Activated T-cell treated with anti-CD3 and anti-CD28 coated beads, Interleukin-2, amount 50 U/mL, for 4 hours (primary cell): ENCODE results near the gene LYAR. TPM values are rescaled to one million over a fixed set of nuclear protein-coding genes. Genes with fewer than 3 reads are reported as not detected.
"Not testable (repeated sequence)": the region's sequence is repeated elsewhere in the genome, so short reads cannot be mapped to it uniquely, and the experiment has no call there.

Source experiments
- ATAC-seq, 2 donors: fragments of 200-7000 bp; cut with Tn5 transposase; one replicate each; pipeline ENCODE4 v1.10.0; 2021
- DNase-seq: peaks from one replicate; pipeline ENCODE4 v3.0.0-alpha.2; 2020
- H3K27me3 Mint-ChIP-seq: one replicate; pipeline ENCODE4 v1.8.0; 2021; ENCODE audit warnings: low read depth, mixed read lengths
- H3K36me3 Mint-ChIP-seq: one replicate; pipeline ENCODE4 v1.8.0; 2022; ENCODE audit warnings: mixed read lengths; ENCODE audit not compliant: insufficient read depth
- H3K4me1 Mint-ChIP-seq: one replicate; pipeline ENCODE4 v1.8.0; 2021; ENCODE audit warnings: low read depth, mixed read lengths
- H3K4me3 Mint-ChIP-seq: one replicate; pipeline ENCODE4 v1.8.0; 2021; ENCODE audit warnings: mild to moderate bottlenecking, moderate library complexity, mixed read lengths
- H3K9me3 Mint-ChIP-seq: one replicate; pipeline ENCODE4 v1.8.0; 2021; ENCODE audit warnings: mixed read lengths
- total RNA-seq, 3 donors: library from RNA; stranded (reverse); gene quantifications; one replicate each; pipeline ENCODE4 v1.2.1, GENCODE V29; 2021

The LYAR gene
- total RNA-seq, 3 donors from 2014 or later, result 114 to 129 (median 118) TPM

GRCh38 chr4:4260185-4260751 is 29.7 kb downstream of the LYAR start:
- DNase-seq, result no peak
- Mint-ChIP-seq H3K4me3 (no peak overlapping the region), H3K36me3 (no peaks in the 10 kb centered on the region), H3K9me3 (no peaks in the 10 kb centered on the region), H3K27me3 (peaks cover 4% of the 10 kb centered on the region), H3K4me1 (peaks cover 2% of the 10 kb centered on the region)
- peak; percentile 76 to 85 for ATAC-seq

- ATAC-seq (no peak), DNase-seq (no peak)
- Mint-ChIP-seq H3K4me3 (no peak overlapping the region), H3K4me1 (peaks cover 2% of the 10 kb centered on the region), H3K27me3 (peaks cover 4% of the 10 kb centered on the region), H3K9me3 (no peaks in the 10 kb centered on the region), H3K36me3 (no peaks in the 10 kb centered on the region)
These were observed 30.4 kb downstream of the LYAR start for GRCh38 chr4:4259484-4260100.

GRCh38 chr4:4257705-4258104 is 32.2 kb downstream of the LYAR start:
- H3K36me3 Mint-ChIP-seq, H3K9me3 Mint-ChIP-seq, ATAC-seq, H3K4me3 Mint-ChIP-seq, DNase-seq, H3K4me1 Mint-ChIP-seq, H3K27me3 Mint-ChIP-seq: not testable (repeated sequence)

GRCh38 chr4:4256799-4257198 is 33.2 kb downstream of the LYAR start:
- no peak for ATAC-seq
- H3K27me3 Mint-ChIP-seq, result peaks cover 8% of the 10 kb centered on the region
- H3K4me3 Mint-ChIP-seq, result no peak overlapping the region
- H3K4me1 Mint-ChIP-seq, result peaks cover 2% of the 10 kb centered on the region
- H3K9me3 Mint-ChIP-seq, result no peaks in the 10 kb centered on the region
- H3K36me3 Mint-ChIP-seq, result no peaks in the 10 kb centered on the region
- DNase-seq, result no peak

GRCh38 chr4:4254666-4255065 is 35.3 kb downstream of the LYAR start:
- peaks cover 8% of the 10 kb centered on the region for H3K27me3 Mint-ChIP-seq
- no peaks in the 10 kb centered on the region for H3K36me3 Mint-ChIP-seq
- DNase-seq (no peak), ATAC-seq (no peak)
- no peak overlapping the region for H3K4me3 Mint-ChIP-seq
- no peaks in the 10 kb centered on the region for H3K4me1 Mint-ChIP-seq
- H3K9me3 Mint-ChIP-seq, result no peaks in the 10 kb centered on the region

- Mint-ChIP-seq H3K4me3 (no peak overlapping the region), H3K9me3 (no peaks in the 10 kb centered on the region), H3K4me1 (peaks cover 2% of the 10 kb centered on the region), H3K27me3 (peaks cover 8% of the 10 kb centered on the region), H3K36me3 (no peaks in the 10 kb centered on the region)
- DNase-seq, result no peak
- no peak for ATAC-seq
These were observed 35.8 kb downstream of the LYAR start for GRCh38 chr4:4254199-4254598.

GRCh38 chr4:4249866-4250265 is 40.1 kb downstream of the LYAR start:
- peaks cover 13% of the 10 kb centered on the region for H3K36me3 Mint-ChIP-seq
- H3K27me3 Mint-ChIP-seq, result peaks cover 4% of the 10 kb centered on the region
- peaks cover 20% of the 10 kb centered on the region for H3K4me1 Mint-ChIP-seq
- H3K4me3 Mint-ChIP-seq, result peak overlapping the region; percentile 53
- ATAC-seq (no peak), DNase-seq (no peak)
- no peaks in the 10 kb centered on the region for H3K9me3 Mint-ChIP-seq

GRCh38 chr4:4249342-4249741 is 40.6 kb downstream of the LYAR start:
- Mint-ChIP-seq H3K4me3 (peak overlapping the region; percentile 98), H3K36me3 (peaks cover 18% of the 10 kb centered on the region), H3K4me1 (peaks cover 20% of the 10 kb centered on the region)
- ATAC-seq, DNase-seq, H3K27me3 Mint-ChIP-seq, H3K9me3 Mint-ChIP-seq: not testable (repeated sequence)

GRCh38 chr4:4248885-4249203 is 41.1 kb downstream of the LYAR start:
- H3K36me3 Mint-ChIP-seq, result peaks cover 20% of the 10 kb centered on the region
- DNase-seq, result no peak
- peak overlapping the region; percentile 98 for H3K4me3 Mint-ChIP-seq
- ATAC-seq, result no peak
- no peaks in the 10 kb centered on the region for H3K27me3 Mint-ChIP-seq
- H3K4me1 Mint-ChIP-seq, result peaks cover 20% of the 10 kb centered on the region
- H3K9me3 Mint-ChIP-seq, result no peaks in the 10 kb centered on the region

GRCh38 chr4:4248029-4248884 is 41.7 kb downstream of the LYAR start, which contains the start of gene TMEM128:
TSS of gene TMEM128 (minus strand) at chr4:4248223. CDS start at chr4:4248202, 21 bp downstream.
- Mint-ChIP-seq H3K4me1 (peaks cover 20% of the 10 kb centered on the region), H3K27me3 (no peaks in the 10 kb centered on the region), H3K9me3 (no peaks in the 10 kb centered on the region), H3K4me3 (peak within 1 kb of the TSS; percentile 98), H3K36me3 (peaks cover 24% of the 10 kb centered on the region)
- DNase-seq, result peak; percentile 87
- ATAC-seq, result peak; percentile 99

- Mint-ChIP-seq H3K36me3 (peaks cover 24% of the 10 kb centered on the region), H3K27me3 (no peaks in the 10 kb centered on the region), H3K9me3 (no peaks in the 10 kb centered on the region), H3K4me1 (peaks cover 20% of the 10 kb centered on the region), H3K4me3 (peak overlapping the region; percentile 98)
- ATAC-seq, result peak; percentile 11 to 18
- DNase-seq, result no peak
These were observed 42.3 kb downstream of the LYAR start for GRCh38 chr4:4247696-4248028.

GRCh38 chr4:4245172-4245571 is 44.8 kb downstream of the LYAR start:
- Mint-ChIP-seq H3K4me3 (no peak overlapping the region), H3K36me3 (peaks cover 33% of the 10 kb centered on the region), H3K9me3 (no peaks in the 10 kb centered on the region), H3K4me1 (peaks cover 20% of the 10 kb centered on the region), H3K27me3 (no peaks in the 10 kb centered on the region)
- DNase-seq (no peak), ATAC-seq (no peak)

- H3K4me3 Mint-ChIP-seq, H3K4me1 Mint-ChIP-seq, DNase-seq, ATAC-seq, H3K9me3 Mint-ChIP-seq, H3K27me3 Mint-ChIP-seq: not testable (repeated sequence)
- peaks cover 34% of the 10 kb centered on the region for H3K36me3 Mint-ChIP-seq
These were observed 50.4 kb downstream of the LYAR start for GRCh38 chr4:4239551-4239950.

- peaks cover 15% of the 10 kb centered on the region for H3K27me3 Mint-ChIP-seq
- peaks cover 15% of the 10 kb centered on the region for H3K36me3 Mint-ChIP-seq
- H3K4me3 Mint-ChIP-seq, result no peak overlapping the region
- H3K4me1 Mint-ChIP-seq, result no peaks in the 10 kb centered on the region
- no peak for ATAC-seq
- H3K9me3 Mint-ChIP-seq, result peaks cover 15% of the 10 kb centered on the region
- DNase-seq, result no peak
These were observed 56.3 kb downstream of the LYAR start for GRCh38 chr4:4233610-4234009.

- peaks cover 5% of the 10 kb centered on the region for H3K4me1 Mint-ChIP-seq
- no peak for DNase-seq
- H3K4me3 Mint-ChIP-seq, result no peak overlapping the region
- no peak for ATAC-seq
- peaks cover 53% of the 10 kb centered on the region for H3K27me3 Mint-ChIP-seq
- H3K9me3 Mint-ChIP-seq, result peaks cover 7% of the 10 kb centered on the region
- H3K36me3 Mint-ChIP-seq, result peaks cover 2% of the 10 kb centered on the region
These were observed 61.6 kb downstream of the LYAR start for GRCh38 chr4:4228356-4228668.
